Suprapubic skin (tissue), 4 donors: ENCODE data around the gene EMSY. TPM values are rescaled to one million over a fixed set of nuclear protein-coding genes. Genes with fewer than 3 reads are reported as not detected.

Source experiments
- DNase-seq, 2 donors: peaks; one replicate each; pipeline ENCODE4 v3.0.0-alpha.2; 2019; ENCODE audit warnings: low spot score in 2 of 2
- H3K27ac ChIP-seq: fragments of 200-600 bp; sonication (generic); one replicate; pipeline ENCODE4 v1.5.1; 2019
- H3K27me3 ChIP-seq: fragments of 200-600 bp; sonication (generic); one replicate; pipeline ENCODE4 v1.5.1; 2019
- H3K36me3 ChIP-seq: fragments of 200-600 bp; sonication (generic); one replicate; pipeline ENCODE4 v1.5.1; 2019
- H3K4me1 ChIP-seq: fragments of 200-600 bp; sonication (generic); one replicate; pipeline ENCODE4 v1.5.1; 2019
- H3K4me3 ChIP-seq: fragments of 200-600 bp; sonication (generic); one replicate; pipeline ENCODE4 v1.5.1; 2019; ENCODE audit warnings: mild to moderate bottlenecking
- H3K9me3 ChIP-seq: fragments of 200-600 bp; sonication (generic); one replicate; pipeline ENCODE4 v1.5.1; 2019
- CTCF ChIP-seq, 2 donors: fragments of 200-600 bp in 1 of 2; fragments of 450-650 bp in 1 of 2; sonication (generic) in 1 of 2; IDR thresholded peaks; one replicate each; pipeline ENCODE4 v1.5.1; 2016 to 2019; ENCODE audit warnings: antibody characterized with exemption in 2 of 2, mild to moderate bottlenecking in 1 of 2, moderate library complexity in 1 of 2
- EP300 ChIP-seq: sonication (generic); formaldehyde crosslinking; IDR thresholded peaks from one replicate; pipeline ENCODE4 v1.6.1; 2017; ENCODE audit warnings: antibody characterized with exemption
- POLR2A ChIP-seq, 2 donors: fragments of 450-650 bp; IDR thresholded peaks; one replicate each; pipeline ENCODE4 v1.6.1; 2017; ENCODE audit warnings: antibody characterized with exemption in 2 of 2, mild to moderate bottlenecking in 2 of 2, moderate library complexity in 2 of 2
- POLR2AphosphoS5 ChIP-seq, 3 donors: sonication (generic); formaldehyde crosslinking; IDR thresholded peaks; one replicate each; pipeline ENCODE4 v1.6.1; 2017; ENCODE audit warnings: antibody characterized with exemption in 3 of 3
- WGBS: methylation state at CpG from one replicate; pipeline ENCODE4 v1.1.5; 2018; 5-methylcytosine and 5-hydroxymethylcytosine counted together
- total RNA-seq, 4 donors: library from RNA; depleted of rRNA; stranded (reverse); fragments of >200 nt; gene quantifications; one replicate each; pipeline ENCODE4 v1.1.0, GENCODE V29; 2016

The EMSY gene
- total RNA-seq, 4 donors from 2014 or later, result 32.2 to 36.8 (median 33.2) TPM

GRCh38 chr11:76523786-76524436 is 79.1 kb downstream of the EMSY start:
- TF ChIP-seq CTCF (IDR thresholded peaks at IDR 0.05), result no peak
- no peak for TF ChIP-seq POLR2A (IDR thresholded peaks at IDR 0.05)
- TF ChIP-seq POLR2AphosphoS5 (IDR thresholded peaks at IDR 0.05), result no peak
- TF ChIP-seq EP300, result no peak
- H3K9me3 ChIP-seq, result no peaks in the 10 kb centered on the region
- 94% methylated on average over 2 of the region's 2 CpGs for WGBS
- peaks cover 9% of the 10 kb centered on the region for H3K36me3 ChIP-seq
- no peaks in the 10 kb centered on the region for H3K27me3 ChIP-seq
- H3K27ac ChIP-seq, result no peak overlapping the region
- no peak overlapping the region for H3K4me3 ChIP-seq
- H3K4me1 ChIP-seq, result peaks cover 17% of the 10 kb centered on the region
- no peak for DNase-seq

DNA sequence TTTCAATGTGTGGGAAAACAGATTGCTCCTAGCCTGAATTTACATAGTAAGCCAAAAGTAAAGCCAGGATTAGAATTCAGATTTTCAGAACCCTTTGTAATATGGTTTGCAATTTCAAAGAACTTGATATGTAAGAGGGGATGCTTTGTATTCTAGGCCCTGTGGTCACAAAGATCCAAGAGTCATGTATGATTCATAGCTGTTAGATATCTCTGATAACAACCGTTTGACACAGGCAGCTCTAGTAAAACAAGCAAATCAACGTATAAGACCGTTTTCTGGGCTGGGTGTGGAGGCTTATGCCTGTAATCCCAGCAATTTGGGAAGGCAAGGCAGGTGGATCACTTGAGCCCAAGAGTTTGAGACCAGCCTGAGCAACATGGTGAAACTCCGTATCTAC is 79.6 kb downstream of the EMSY start:
- Histone ChIP-seq H3K9me3 (no peaks in the 10 kb centered on the region), H3K27me3 (no peaks in the 10 kb centered on the region), H3K4me1 (peaks cover 17% of the 10 kb centered on the region), H3K36me3 (peaks cover 15% of the 10 kb centered on the region), H3K27ac (no peak overlapping the region), H3K4me3 (no peak overlapping the region)
- TF ChIP-seq CTCF (IDR thresholded peaks at IDR 0.05) (no peak), EP300 (no peak), POLR2AphosphoS5 (IDR thresholded peaks at IDR 0.05) (no peak), POLR2A (IDR thresholded peaks at IDR 0.05) (no peak)
- no peak for DNase-seq
- WGBS, result 70% methylated on average over 4 of the region's 4 CpGs

GRCh38 chr11:76524919-76525318 is 80.1 kb downstream of the EMSY start:
- whole genome bisulfite sequencing, result 91% methylated on average over 1 of the region's 1 CpG
- Histone ChIP-seq H3K9me3 (no peaks in the 10 kb centered on the region), H3K27ac (no peak overlapping the region), H3K36me3 (peaks cover 15% of the 10 kb centered on the region), H3K4me3 (no peak overlapping the region), H3K27me3 (no peaks in the 10 kb centered on the region), H3K4me1 (peaks cover 17% of the 10 kb centered on the region)
- no peak for TF ChIP-seq POLR2AphosphoS5 (IDR thresholded peaks at IDR 0.05)
- DNase-seq, result no peak

DNA sequence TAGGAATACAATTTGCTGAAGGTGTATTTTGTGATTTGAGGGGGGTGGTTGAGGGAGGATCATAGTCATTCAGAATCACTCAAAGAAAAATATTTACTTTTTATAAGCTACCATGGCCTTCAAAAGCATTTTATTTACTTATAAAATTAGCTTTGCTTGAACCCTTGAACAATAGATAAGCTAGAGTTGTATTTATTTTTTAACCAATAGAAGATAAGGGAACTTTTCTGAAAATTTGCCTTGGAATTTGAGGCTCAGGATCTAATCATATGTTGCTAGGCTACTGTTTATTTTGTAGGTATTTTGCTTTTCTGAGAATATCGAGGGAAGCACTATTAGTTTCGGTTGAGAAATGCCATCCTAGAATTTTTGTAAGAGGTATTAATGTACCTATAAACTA is 82.1 kb downstream of the EMSY start:
- WGBS, result 96% methylated on average over 2 of the region's 2 CpGs
- DNase-seq, result no peak
- peaks cover 17% of the 10 kb centered on the region for H3K4me1 ChIP-seq
- no peaks in the 10 kb centered on the region for H3K27me3 ChIP-seq
- H3K9me3 ChIP-seq, result no peaks in the 10 kb centered on the region
- TF ChIP-seq EP300 (no peak), POLR2AphosphoS5 (IDR thresholded peaks at IDR 0.05) (no peak), CTCF (IDR thresholded peaks at IDR 0.05) (no peak), POLR2A (IDR thresholded peaks at IDR 0.05) (no peak)
- H3K4me3 ChIP-seq, result no peak overlapping the region
- peaks cover 23% of the 10 kb centered on the region for H3K36me3 ChIP-seq
- H3K27ac ChIP-seq, result no peak overlapping the region

DNA sequence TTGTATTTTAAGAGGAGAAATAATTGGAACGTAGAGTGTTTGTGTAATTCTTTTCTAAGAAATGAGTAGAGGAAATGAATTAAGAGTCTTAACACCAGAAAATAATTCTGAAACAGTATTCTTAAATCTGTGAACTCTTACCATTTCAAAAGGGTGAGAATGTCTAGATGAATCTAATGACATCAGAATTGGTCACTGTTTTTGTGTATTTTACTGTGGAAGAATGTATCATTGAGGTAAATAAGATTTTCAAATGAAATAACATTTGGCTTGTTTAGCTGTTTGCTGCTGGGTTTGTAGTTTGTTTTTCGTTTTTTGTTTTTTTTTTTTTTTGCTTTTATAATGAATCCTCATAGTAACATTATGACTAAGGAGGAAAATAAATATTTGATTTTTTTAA is 97.6 kb downstream of the EMSY start:
- peaks cover 70% of the 10 kb centered on the region for H3K36me3 ChIP-seq
- WGBS, result 84% methylated on average over 2 of the region's 2 CpGs
- no peaks in the 10 kb centered on the region for H3K4me1 ChIP-seq
- H3K27ac ChIP-seq, result no peak overlapping the region
- DNase-seq, result no peak
- H3K27me3 ChIP-seq, result no peaks in the 10 kb centered on the region
- H3K4me3 ChIP-seq, result no peak overlapping the region
- TF ChIP-seq EP300 (no peak), POLR2A (IDR thresholded peaks at IDR 0.05) (no peak), POLR2AphosphoS5 (IDR thresholded peaks at IDR 0.05) (no peak), CTCF (IDR thresholded peaks at IDR 0.05) (no peak)
- H3K9me3 ChIP-seq, result no peaks in the 10 kb centered on the region
